ENCODE data around the gene CPEB2. TPM values are rescaled to one million over a fixed set of nuclear protein-coding genes. Genes with fewer than 3 reads are reported as not detected.

CPEB2 gene
- total RNA-seq (2014; rRNA removed; shearing (Covaris generic)) = 2.2 and 5.3 TPM in 2 replicates

DNA sequence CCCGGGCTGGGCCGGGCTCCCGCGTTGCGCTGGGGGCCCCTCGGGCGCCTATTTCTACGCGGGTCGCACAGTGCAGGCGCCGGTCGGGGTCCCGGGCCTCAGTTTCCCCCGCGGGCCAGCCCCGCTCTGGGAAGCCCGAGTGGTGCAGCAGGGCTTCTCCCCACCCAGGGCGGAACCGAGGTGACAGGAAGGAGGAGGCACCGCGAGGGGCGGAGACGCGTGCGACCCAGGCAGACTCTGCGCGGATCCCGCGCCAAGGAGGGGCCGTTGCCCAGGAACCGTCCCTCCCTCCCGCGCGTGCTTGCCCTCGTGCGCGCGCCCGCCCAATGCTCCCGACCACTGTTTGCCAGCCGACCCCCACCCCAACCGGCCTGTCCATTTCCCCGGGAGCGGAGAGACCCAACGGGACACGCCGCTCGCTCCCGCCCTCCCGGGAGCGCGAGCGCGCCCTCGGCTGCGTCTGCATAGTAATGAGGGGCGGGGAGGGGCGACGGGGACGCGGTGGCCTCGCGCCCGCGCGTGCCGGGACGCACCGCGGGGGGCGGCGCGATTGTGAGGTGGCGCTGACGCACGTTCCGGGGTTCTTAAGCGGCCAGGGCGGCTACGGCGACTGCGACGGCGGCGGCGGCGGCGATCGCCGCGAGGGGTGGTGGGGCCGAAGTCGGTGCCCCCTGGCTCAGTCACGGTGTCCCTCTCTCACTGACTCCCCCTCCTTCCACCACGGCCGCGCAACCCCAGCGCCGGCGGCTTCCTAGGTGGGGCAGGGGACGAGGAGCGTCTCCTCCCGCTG lies at the start of gene CPEB2:
TSS of gene CPEB2 (plus strand) at position 613 of the 790 bp plus-strand sequence. CDS start 193 bp downstream, outside the sequence.
- peak; percentile 78 for DNase-seq (ENCODE audit: low spot score)

DNA sequence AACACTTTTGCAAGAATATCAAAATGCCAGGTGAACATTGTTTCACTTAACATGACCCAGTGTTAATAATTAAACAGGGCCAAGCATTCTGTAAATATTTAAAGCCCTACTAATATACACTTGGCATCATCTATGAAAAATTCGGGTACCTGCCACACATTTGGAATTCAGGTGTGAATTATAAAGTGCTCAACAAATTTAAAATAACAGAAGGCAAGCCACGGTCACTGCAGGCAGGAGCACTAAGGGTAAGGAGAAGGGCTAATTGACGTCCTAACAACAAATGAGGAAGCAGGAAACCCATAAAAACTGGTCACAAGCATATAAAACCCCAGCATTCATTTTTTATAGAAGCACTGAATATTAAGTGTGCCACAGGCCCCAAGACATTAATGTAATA lies 43.8 kb upstream of the CPEB2 start:
- no peak for DNase-seq (ENCODE audit: low spot score)

DNA sequence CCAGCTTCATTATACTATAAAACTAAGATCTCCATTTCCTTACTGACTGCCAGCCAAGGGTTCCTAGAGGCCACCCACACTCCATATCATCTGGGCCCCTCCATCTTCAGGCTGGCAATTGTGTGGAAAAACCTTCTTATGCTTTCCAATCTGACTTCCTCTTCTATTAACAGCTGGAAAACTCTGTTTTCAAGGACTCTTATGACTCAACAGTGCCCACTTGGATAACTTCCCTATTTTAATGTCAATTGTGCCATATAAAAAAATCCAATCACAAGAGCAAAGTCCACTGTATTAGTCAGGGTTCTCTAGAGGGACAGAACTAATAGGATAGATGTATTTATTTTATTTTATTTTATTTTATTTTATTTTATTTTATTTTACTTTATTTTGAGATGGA lies 41.0 kb upstream of the CPEB2 start:
- no peak for DNase-seq (ENCODE audit: low spot score)

DNA sequence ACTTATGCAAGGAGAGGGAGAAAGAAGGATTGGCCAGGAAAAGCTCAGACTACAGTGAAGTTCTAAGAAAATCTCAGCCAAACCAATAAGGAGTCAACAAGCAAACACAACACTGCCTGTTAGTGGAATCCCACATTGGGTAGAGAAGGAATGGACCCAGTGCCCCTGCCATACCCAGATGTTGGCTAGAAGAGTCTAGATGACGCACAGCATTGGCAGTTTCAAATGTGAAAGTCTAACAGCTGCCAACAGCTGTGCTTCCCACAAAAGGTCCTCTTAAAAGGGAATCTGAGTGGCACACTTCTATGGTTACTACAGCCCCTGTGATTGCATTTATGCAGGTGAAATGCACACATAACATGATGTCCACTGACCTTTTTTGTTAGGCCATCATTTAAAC lies 37.2 kb upstream of the CPEB2 start:
- no peak for DNase-seq (ENCODE audit: low spot score)

DNA sequence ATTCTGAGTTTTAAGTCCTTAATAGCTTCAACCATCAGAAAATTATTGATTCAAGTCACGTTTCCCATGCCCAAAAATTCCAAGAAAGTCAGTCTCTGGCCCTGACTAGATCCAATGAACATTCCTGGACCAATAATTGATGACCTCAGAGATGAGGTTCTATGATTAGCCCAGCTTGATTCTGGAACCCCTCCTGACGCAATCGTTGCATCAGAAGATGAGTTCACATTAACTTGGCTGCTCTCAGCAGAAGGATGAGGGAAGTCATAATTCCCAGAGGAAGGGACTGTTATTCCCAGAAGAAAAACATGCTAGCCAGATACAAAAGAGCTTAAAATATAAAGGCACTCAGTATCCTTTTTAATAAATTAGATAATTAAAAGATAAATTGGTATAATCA lies 34.3 kb upstream of the CPEB2 start:
- no peak for DNase-seq (ENCODE audit: low spot score)

DNA sequence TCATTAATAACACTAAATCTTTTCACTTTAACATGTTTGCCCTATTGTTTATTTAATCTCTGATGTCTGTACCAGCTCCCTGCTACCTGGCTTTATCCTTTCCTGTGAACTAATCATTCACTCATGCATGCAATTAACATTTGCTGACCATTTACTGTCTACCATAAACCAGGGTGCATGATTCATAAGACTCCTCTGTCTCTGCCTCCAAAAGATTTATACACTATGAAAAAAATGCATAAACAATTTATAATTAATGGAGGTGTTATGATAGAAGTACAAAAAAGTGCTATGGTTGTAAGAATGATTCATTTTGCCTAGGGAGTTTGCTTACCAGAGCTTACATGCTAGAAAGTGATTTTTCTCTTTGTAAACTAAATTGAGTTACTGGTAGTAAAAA lies 24.5 kb upstream of the CPEB2 start:
- no peak for DNase-seq (ENCODE audit: low spot score)

DNA sequence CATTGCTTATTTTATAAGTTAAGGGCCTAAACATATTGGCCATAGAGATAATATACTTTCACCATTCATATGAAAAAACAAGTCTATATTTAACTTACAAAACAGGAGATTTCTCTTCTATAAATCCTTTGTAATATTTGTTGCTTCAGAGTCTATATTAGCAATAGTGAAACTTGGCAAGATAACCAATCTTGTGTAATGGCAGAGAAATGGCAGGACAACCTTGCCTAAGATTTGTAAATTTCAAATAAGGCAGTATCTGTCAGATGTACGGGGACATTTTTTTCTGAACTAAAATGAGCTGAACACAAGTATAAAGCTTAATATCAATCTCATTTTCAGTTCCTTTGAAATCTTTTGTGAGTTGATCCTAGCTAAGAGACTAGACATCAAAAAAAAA lies 17.8 kb upstream of the CPEB2 start:
- DNase-seq (ENCODE audit: low spot score) = no peak

DNA sequence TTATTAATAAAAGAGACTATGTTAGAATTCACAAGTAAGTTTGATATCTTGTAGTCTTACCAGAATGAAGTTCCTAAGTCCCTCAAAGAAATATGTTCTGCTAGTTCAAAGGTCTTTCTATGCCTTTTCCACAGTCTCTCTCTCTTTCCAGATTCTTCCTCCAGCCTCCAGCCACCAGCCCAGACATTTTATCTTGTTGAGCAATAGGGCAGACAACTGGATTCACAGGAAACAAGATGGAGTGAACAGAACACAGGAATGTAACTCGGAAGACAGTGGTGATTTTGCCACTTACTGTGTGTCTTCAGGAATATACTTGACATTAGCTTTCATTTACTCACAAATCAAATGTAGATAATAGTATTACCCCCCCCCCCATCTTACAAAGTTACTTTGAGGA lies 17.1 kb upstream of the CPEB2 start:
- no peak for DNase-seq (ENCODE audit: low spot score)

DNA sequence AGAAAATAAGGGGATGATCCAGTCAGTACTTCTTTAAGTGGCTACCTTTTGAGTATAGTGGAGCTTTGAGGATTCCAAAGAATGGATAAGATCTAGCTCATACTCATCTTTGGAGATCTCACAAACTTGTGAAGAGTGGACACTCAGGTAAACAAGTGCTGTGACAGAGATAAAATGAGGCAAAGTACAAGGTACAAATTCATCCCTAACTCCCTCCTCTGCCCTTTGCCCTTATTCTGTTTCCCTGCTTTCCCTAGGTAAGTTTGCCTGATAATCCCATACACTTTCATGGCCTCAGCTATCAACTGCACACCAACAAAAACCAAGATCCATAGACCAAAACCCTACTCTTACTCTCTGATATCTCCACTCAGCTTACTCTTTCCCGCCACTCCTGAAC lies 16.4 kb upstream of the CPEB2 start:
- DNase-seq (ENCODE audit: low spot score) = no peak

DNA sequence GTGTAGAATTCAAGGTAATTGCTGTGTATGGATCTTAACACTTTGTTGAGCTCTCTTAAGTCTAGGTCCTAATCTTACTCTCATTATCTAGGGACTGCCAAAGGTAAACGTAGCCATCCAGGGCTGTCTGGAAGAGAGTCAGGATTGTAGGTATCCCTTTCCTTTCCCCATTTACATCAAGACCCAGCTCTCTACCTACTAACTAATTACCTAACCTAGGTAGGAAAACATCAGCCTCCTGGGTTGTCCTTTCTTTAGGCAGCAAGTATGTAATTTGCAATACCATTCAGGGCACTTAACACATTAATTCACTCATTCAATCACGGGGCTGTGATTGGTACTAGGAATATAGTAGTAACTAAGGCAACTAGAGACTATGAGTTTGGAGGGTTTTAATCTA lies 15.2 kb upstream of the CPEB2 start:
- DNase-seq (ENCODE audit: low spot score) = no peak

DNA sequence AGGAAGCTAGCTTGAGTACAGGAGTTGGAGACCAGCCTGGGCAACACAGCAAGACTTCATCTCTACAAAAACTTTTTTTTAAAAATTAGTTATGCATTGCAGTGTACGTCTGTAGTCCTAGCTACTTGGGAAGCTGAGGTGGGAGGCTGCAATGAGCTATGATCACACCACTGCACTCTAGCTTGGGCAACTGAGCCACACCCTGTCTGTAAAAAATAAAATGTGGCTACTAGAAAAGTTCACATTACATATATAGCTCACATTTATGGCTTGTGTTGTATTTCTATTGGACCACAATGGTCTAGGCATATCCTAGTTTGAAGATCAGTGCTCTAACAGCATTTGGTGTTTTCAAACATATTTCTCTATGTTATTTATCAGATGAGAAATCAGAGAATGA lies 11.8 kb upstream of the CPEB2 start:
- DNase-seq (ENCODE audit: low spot score) = no peak

DNA sequence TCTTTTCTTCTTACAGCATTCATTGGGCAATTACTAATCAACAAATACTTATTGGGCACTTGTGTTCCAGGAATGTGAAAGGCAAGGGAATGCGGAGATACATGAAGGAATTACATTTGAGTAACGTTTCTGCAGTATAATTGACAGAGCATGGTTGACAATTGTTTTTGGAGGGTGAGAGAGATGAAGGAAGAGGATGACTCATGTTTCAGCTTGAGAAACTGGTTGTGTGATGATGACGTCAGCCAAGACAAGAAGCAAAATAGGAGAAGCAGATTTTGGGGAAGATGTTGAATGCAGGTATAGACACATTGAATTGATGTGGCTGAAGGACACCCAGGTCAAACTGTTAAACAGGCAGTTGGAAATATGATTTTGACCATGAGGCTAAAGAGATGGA lies 8.0 kb upstream of the CPEB2 start:
- peak; percentile 28 for DNase-seq (ENCODE audit: low spot score)

DNA sequence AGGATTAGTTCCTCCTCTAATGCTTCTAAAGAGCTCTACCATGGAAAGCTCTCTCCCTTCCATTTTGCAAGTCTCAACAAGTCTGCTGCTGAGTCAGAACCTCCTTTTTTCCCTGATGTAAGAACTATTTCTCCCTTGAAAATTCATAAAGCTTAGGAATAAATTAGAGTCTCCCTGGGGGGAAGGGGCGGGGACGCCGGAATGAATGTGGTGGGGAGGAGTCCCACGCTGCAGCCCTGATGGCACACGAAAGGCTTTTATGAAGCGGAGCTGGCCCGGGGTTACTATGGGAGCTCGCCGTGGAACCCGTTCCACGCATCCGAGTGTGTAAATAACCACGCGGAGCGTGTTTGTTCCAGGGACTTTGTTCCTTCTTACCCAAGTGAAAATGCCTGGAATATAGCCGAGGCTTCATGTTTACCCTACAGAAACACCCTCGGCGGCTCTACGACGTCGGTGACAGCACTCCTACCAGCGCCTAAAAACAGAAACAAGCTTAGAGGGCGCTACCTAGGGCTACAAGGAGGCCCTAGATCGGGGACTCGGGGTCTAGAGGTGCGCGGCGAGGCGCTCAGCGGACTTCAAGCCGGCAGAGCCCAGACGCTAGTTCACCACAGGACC lies 923 bp upstream of the CPEB2 start:
- DNase-seq (ENCODE audit: low spot score) = peak; percentile 55

DNA sequence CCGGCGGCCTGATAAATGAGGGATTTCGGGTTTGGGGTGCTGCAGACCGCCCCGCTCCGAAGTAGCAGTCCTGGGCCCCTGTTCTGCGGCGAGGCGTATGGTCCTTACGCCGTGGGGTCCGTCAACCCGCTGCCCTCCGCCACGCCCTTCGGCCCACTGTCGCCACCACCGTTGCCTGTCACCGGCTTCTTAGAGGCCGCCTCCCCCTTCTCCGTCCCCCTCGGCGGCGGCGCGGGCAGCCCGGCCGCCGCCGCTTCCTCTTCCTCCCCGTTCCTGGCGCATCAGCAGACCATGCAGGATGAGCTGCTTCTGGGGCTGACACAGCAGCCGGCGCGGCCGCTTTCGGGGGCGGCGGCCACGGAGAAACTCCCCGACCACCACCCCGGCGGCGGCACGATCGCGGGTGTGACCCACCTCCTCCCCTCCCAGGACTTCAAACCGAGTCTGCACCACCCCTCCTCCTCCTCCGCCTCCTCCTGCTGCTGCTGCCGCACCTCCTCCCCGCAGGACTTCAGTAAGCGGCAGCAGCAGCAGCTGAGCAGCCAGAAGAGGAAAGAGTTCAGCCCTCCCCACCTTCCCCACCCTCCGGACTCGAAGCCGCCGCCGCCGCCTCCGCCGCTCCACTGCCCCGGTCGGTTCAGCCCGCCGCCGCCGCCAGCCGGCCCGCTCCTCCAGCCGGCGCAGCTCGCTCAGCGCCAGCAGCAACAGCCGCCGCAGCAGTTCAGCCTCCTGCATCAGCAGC lies 549 bp downstream of the CPEB2 start:
- peak; percentile 45 for DNase-seq (ENCODE audit: low spot score)

DNA sequence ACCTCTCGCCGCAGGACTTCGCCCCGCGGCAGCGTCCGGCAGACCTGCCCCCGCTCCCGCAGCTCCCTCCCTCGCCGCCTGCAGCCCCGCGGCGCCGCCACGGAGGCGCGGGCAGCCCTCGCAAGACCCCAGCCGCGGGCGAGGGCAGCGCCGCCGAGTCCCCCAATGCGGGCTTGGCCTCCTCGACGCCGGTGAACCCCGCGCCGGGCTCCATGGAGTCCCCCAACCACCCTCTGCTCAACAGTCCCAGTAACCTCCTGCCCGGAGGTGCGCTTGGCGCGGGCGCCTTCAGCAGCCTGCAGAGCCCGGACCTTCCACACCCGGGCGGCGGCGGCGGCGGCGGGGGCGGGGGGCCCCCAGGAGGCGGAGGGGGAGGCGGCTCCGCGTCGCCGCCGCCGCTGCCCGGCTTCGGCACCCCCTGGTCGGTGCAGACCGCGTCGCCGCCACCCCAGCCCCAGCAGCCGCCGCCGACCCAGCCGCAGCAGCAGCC lies 1.2 kb downstream of the CPEB2 start:
- no peak for DNase-seq (ENCODE audit: low spot score)

DNA sequence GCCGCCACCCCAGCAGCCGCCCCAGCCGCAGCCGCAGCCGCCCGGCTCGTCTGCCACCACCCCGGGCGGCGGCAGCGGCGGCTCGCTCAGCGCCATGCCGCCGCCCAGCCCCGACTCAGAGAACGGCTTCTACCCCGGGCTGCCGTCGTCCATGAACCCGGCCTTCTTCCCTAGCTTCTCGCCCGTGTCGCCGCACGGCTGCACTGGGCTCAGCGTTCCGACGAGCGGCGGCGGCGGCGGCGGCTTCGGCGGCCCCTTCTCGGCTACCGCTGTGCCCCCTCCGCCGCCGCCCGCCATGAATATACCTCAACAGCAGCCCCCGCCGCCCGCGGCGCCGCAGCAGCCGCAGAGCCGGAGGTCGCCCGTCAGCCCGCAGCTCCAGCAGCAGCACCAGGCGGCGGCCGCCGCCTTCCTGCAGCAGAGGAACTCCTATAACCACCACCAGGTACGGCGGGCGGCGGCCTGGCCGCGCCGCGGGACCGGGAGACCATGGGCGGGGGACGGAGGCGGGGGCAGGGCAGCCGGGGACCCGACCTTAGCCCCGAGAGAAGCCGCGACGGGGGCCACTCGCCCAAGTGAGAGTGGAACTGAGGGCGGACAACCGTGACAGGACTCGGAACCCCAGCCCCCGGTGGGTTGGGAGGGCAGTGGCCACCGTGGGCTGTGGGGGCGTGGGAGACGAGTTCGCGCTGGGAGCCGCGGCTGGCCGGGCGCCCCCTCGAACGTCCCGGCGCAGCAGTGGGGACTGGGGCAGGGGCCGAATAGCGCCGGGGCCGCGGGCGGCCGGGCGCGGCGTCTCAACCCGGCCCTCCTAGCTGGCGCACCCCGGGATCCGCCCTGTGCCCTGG lies 1.8 kb downstream of the CPEB2 start:
- no peak for DNase-seq (ENCODE audit: low spot score)

DNA sequence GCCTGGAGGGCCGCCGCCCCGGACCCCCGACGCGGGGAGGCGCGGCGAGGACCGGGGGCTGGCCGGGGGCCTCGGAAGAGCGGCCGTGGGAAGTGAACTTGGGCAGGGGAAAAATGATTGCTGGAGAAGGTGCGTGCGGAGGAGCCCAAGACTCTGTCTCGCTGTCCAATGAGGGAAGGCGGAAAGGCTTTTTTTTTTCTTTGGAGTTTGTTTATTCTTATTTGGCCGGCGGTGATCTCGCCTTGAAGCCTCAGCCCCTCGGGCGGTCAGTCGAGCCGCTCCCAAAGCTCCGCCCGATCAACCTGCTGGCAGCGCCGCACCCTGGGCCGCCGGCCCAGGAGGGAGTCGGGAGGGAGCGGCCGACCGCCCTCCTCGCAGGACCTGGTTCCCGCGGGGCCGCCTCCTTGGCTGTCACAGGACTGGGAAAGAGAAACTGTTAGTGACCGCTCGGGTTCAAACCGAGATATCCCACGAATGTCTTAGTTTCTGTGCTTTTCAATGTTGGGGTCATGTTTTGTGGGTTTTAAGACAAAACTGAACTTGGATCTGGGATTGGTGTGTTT lies 2.5 kb downstream of the CPEB2 start:
- peak; percentile 29 for DNase-seq (ENCODE audit: low spot score)

DNA sequence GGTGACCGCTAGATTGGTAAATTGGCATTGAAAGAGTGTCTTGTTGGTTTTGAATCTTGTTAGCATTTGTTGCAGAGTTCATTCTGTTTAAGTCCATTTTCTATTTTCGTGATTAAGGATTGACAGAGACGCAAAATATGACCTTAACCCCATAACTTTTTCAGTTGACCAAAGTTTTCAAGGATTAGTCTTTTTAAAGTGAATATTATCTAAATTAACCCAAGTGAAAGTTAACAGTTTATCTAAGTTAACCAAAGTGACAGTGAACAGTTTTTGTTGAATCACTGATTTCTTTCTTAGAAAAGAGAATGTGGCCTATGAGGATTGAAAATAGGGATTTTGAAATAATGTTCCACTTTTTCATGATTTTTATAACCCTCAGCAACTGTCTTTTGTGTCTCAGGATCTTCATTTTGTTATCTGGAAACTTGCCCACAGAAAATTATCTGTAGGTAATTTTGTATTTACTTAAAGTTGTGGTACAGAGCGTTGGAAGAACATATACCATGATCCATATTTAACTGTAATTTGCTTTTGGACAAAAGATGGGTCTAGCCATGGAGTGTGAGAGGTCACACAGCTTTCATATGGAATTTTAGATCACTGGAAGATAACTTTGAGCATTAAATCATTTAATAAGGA lies 3.3 kb downstream of the CPEB2 start:
- no peak for DNase-seq (ENCODE audit: low spot score)

DNA sequence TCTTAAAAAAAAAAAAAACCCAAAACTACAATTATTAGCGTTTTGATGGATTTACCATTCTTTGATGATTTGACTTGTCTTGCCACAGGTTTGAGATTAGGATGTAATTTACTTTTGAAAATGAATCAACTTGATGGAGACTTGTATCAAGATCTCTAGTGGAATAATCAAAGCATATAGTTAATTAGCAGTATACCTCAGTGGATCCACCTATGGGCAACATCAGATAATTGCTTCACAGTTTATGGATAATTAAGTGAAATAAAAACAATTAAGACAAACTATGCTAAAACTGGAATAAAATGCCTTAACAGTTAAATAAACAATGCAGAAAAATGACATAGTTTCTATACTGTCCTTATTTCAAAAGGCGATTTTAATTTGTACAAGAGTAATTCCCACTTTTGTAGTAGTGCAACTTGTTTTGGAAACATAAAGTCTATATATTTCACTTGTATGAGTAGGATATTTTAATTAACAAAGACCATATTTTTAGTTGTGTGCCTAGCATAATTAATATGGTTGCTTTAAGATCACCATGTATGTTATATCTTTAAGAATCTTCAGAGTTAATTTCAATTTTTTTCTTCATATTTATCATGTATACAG lies 4.2 kb downstream of the CPEB2 start:
- DNase-seq (ENCODE audit: low spot score) = no peak

DNA sequence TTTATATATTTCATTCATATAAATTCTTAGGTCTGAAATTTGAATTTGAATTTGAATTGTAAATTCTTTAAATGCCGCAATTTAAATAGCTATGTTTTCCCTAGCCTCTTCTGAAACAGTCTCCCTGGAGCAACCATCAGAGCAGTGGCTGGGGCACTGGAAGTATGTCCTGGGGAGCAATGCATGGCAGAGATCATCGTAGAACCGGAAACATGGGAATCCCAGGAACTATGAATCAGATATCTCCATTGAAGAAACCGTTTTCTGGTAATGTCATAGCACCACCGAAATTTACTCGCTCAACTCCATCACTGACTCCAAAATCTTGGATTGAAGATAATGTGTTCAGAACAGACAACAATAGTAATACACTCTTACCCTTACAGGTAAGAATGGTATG lies 4.9 kb downstream of the CPEB2 start:
- no peak for DNase-seq (ENCODE audit: low spot score)
